Astrocyte of the cerebellum (primary cell): ENCODE results near the gene COX7A2.

ENCODE experiments used
- DNase-seq: peaks from one replicate; pipeline ENCODE4 v3.0.0-alpha.2; 2011; ENCODE audit warnings: low read depth
- H3K4me3 ChIP-seq: 2 replicates; pipeline ENCODE4 v1.5.1; 2011; ENCODE audit warnings: mild to moderate bottlenecking, low read depth, low read length, moderate library complexity
- in situ Hi-C: cut with HindIII; loops from 2 replicates; pipeline ENCODE4 v1.10.0; 2017; ENCODE audit warnings: low sequenced_read_pairs
- TF ChIP-seq, protein P1 (sequence below): IDR thresholded peaks from 2 replicates; pipeline ENCODE4 v1.5.1; 2012; ENCODE audit warnings: low read length, low read depth, moderate library complexity, mild to moderate bottlenecking; ENCODE audit errors: missing control alignments

COX7A2 gene

DNA sequence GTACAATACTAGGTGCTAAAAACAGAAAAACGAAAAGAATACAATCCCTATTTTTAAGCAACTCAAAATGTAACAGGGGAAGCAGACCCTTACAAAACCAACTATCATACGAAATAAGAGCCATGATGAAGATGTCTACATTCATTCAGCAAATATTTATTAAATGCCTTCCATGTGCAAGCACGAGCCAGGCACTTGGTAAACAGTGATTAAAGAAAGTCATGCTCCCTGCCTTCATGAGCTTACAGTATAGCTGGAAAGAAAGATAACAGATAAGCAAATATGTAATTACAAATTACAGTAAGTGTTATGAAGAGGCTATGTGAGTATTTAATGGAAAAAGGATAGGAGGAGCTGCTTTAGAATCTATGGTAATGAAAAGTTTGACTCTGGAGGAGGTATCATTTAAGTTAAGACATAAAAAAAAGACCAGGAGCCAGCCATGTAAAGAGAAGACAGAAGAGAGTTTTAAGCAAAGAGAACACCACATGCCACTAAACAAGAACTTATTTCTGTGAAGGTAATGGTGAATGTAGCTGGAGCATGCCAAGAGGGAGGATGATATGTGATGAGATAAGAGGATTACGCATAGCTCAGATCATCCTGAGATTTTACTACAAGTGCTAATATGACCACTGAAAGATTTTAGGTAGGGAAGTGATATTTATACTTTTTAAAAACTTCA is 19.3 kb upstream of the COX7A2 start:
- no peak overlapping the region for H3K4me3 ChIP-seq
- in situ Hi-C loops: loop anchor here (25.0 kb wide), 1 partner anchor 274 kb away; no protein-coding TSS in a partner anchor
- DNase-seq: no peak
- TF ChIP-seq, protein P1, sequence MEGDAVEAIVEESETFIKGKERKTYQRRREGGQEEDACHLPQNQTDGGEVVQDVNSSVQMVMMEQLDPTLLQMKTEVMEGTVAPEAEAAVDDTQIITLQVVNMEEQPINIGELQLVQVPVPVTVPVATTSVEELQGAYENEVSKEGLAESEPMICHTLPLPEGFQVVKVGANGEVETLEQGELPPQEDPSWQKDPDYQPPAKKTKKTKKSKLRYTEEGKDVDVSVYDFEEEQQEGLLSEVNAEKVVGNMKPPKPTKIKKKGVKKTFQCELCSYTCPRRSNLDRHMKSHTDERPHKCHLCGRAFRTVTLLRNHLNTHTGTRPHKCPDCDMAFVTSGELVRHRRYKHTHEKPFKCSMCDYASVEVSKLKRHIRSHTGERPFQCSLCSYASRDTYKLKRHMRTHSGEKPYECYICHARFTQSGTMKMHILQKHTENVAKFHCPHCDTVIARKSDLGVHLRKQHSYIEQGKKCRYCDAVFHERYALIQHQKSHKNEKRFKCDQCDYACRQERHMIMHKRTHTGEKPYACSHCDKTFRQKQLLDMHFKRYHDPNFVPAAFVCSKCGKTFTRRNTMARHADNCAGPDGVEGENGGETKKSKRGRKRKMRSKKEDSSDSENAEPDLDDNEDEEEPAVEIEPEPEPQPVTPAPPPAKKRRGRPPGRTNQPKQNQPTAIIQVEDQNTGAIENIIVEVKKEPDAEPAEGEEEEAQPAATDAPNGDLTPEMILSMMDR: no peak

DNA sequence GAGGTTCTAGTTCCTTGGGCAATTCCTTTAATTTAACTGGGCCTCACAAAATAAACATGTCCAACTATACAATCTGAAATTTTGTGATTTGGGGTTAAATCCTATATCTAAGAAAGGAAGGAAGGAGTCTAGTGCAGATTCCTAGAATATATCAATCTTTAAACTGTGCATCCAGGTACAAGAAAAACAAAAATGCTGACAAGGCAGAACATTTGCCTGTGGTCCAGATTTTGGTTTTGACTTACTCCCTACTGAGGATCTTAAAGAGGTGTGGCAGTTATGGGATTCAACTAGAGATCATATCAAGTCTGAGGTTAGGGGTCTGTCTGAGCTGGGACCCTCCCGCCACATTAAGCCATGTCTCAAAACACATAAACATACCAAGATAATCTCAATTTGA is 17.7 kb upstream of the COX7A2 start:
- no peak overlapping the region for H3K4me3 ChIP-seq
- in situ Hi-C loops: loop anchor here (25.0 kb wide), 1 partner anchor 276 kb away; no protein-coding TSS in a partner anchor
- TF ChIP-seq, protein P1: no peak
- no peak for DNase-seq

DNA sequence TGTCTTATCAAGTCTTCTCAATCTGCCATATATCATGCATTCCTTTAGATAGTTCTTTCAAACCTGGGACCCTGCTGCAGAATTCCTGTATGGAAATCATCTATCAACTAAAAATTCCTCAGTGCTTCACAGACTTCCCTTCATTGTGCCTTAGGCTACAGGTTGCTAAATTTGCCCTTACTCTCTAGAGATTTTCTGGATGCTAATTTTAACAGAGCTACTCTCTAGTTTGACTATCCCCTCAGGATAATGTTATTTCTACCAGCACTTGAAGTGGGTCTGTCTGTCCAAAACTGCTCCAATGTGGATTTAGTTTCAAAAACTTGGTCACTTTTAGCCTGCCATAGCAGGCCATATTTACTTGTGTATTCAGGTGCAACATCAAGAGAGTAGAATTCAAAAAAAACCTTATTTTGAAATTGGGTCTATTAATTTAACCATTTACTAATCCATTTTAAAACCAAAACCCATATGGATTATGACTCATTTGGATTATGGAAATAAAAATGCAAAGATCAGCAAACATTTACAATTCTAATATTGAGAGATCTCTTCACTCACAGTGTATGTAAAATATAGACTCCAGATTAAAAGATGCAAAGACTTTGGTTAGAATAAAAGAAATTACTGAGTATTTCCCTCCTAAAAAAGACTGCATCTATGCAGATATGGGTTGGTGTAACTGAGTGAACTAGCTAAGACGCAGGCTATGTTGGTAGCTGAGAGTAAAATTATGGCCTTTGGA is 13.9 kb upstream of the COX7A2 start:
- in situ Hi-C loops: loop anchor here (25.0 kb wide), 1 partner anchor 280 kb away; no protein-coding TSS in a partner anchor
- TF ChIP-seq, protein P1: no peak
- DNase-seq: no peak
- no peak overlapping the region for H3K4me3 ChIP-seq

DNA sequence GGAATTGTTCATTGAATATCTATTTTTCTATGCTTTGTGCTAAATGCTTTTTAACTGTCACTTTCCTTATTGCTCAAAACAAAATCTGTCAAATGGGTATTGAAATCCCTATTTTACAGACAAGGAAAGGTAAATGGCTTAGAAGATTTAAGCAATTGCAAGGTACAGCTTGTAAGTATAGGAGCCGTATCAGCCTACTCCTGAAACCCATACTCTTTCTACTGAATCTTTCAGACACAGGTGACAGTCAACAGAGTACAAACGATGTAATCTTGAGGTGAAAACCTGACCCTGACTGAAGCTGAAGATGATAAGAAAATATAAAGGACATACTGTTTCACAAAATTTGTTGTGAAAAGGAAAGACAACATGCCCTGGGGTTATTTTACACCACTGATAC is 7.0 kb upstream of the COX7A2 start:
- in situ Hi-C loops: loop anchor here (25.0 kb wide), 1 partner anchor 287 kb away; no protein-coding TSS in a partner anchor
- TF ChIP-seq, protein P1: no peak
- no peak overlapping the region for H3K4me3 ChIP-seq
- DNase-seq: no peak

DNA sequence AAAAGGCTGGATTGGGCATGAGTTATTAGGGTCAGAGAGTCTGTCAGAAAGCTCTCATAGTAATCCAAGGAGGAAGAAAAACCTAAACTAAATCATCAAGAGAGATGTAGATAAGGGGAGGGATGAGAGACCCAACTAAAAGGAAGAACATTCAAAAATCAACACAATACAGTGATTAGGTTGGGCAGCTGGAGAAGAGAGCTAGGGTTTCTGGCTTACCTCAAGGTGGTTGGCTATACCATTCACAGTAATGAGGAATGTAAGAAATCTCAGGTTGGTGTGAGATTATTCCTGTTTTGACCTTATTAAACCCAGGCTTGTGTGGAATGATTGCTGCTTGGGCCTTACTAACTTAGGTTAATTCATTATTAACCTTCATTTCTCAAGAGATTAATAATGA is 6.2 kb upstream of the COX7A2 start:
- no peak for DNase-seq
- no peak overlapping the region for H3K4me3 ChIP-seq
- in situ Hi-C loops: loop anchor here (25.0 kb wide), 1 partner anchor 287 kb away; no protein-coding TSS in a partner anchor
- TF ChIP-seq, protein P1: no peak

DNA sequence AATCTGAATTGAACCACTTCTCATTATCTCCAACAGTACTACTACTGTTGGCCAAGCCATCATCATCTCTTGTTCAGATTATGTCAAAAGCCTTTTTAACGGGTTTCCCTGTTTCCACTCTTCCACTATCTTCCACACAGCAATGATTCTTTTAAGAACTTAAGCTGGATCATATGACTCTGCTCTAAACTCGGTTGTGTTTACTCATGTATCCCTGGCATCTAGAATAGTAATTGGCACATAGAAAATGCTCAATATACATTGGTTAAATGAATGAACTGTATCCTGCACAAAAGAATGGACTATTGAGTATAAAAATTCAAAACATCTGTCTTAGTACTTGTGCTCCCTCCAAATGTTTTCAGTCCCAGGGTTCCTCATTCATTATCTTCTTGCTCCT is 2.8 kb upstream of the COX7A2 start:
- TF ChIP-seq, protein P1: no peak
- no peak for DNase-seq
- in situ Hi-C loops: no loop called here
- H3K4me3 ChIP-seq: no peak overlapping the region
